Trophoblast cell (in vitro differentiated cells and primary cell): ENCODE results near the gene HES7.
A peak's percentile ranks its signal among the peaks of the same experiment; 100 is the strongest.

ENCODE experiments used
- DNase-seq, 2 donors: peaks; one replicate each; pipeline ENCODE4 v3.0.0-alpha.2; 2016
- H2AFZ ChIP-seq: 2 replicates; pipeline ENCODE4 v1.6.1; 2013; ENCODE audit warnings: low read length, moderate library complexity, mild to moderate bottlenecking; ENCODE audit not compliant: insufficient read depth, poor library complexity
- H2AK5ac ChIP-seq: 2 replicates; pipeline ENCODE4 v1.6.1; 2013; ENCODE audit warnings: mild to moderate bottlenecking, low read length
- H2BK120ac ChIP-seq: 2 replicates; pipeline ENCODE4 v1.6.1; 2013; ENCODE audit warnings: low read length, mild to moderate bottlenecking, moderate library complexity; ENCODE audit not compliant: insufficient read depth, poor library complexity
- H2BK12ac ChIP-seq: 2 replicates; pipeline ENCODE4 v1.6.1; 2013; ENCODE audit warnings: mild to moderate bottlenecking, low read length, moderate library complexity
- H2BK5ac ChIP-seq: 2 replicates; pipeline ENCODE4 v1.6.1; 2013; ENCODE audit warnings: low read length, low read depth, moderate library complexity, mild to moderate bottlenecking; ENCODE audit not compliant: poor library complexity
- H3K14ac ChIP-seq: 2 replicates; pipeline ENCODE4 v1.6.1; 2013; ENCODE audit warnings: mild to moderate bottlenecking, low read length
- H3K18ac ChIP-seq: 2 replicates; pipeline ENCODE4 v1.6.1; 2013; ENCODE audit warnings: mild to moderate bottlenecking, low read length
- H3K23ac ChIP-seq: 2 replicates; pipeline ENCODE4 v1.6.1; 2013; ENCODE audit warnings: low read length
- H3K27ac ChIP-seq: 2 replicates; pipeline ENCODE4 v1.5.1; 2013; ENCODE audit warnings: low read depth, mild to moderate bottlenecking, inconsistent platforms, low read length, moderate library complexity
- H3K27me3 ChIP-seq: 2 replicates; pipeline ENCODE4 v1.6.1; 2013; ENCODE audit warnings: inconsistent platforms, mild to moderate bottlenecking, low read length, moderate library complexity; ENCODE audit not compliant: insufficient read depth
- H3K36me3 ChIP-seq, 2 experiments: 1 replicate in 1 of 2; 2 replicates in 1 of 2; pipeline ENCODE4 v1.6.1; 2013; ENCODE audit warnings: low read length in 2 of 2, mild to moderate bottlenecking in 2 of 2, moderate library complexity in 1 of 2; ENCODE audit not compliant: insufficient read depth in 2 of 2, control insufficient read depth in 1 of 2
- H3K4ac ChIP-seq: 2 replicates; pipeline ENCODE4 v1.6.1; 2013; ENCODE audit warnings: low read depth, mild to moderate bottlenecking, low read length, moderate library complexity
- H3K4me1 ChIP-seq, 2 experiments: 1 replicate in 1 of 2; 2 replicates in 1 of 2; pipeline ENCODE4 v1.6.1; 2013; ENCODE audit warnings: low read length in 2 of 2, mild to moderate bottlenecking in 2 of 2, moderate library complexity in 1 of 2; ENCODE audit not compliant: insufficient read depth in 2 of 2, control insufficient read depth in 1 of 2
- H3K4me2 ChIP-seq: 2 replicates; pipeline ENCODE4 v1.6.1; 2013; ENCODE audit warnings: inconsistent platforms, mild to moderate bottlenecking, low read length, moderate library complexity
- H3K4me3 ChIP-seq: 2 replicates; pipeline ENCODE4 v1.5.1; 2013; ENCODE audit warnings: mild to moderate bottlenecking, low read depth, low read length, inconsistent platforms
- H3K79me1 ChIP-seq: one replicate; pipeline ENCODE4 v1.6.1; 2013; ENCODE audit warnings: low read length
- H3K79me2 ChIP-seq: 2 replicates; pipeline ENCODE4 v1.6.1; 2013; ENCODE audit warnings: low read length, mild to moderate bottlenecking; ENCODE audit not compliant: control insufficient read depth, insufficient read depth, poor library complexity
- H3K9ac ChIP-seq: 2 replicates; pipeline ENCODE4 v1.6.1; 2013; ENCODE audit warnings: mild to moderate bottlenecking, low read length
- H3K9me3 ChIP-seq: 2 replicates; pipeline ENCODE4 v1.6.1; 2013; ENCODE audit warnings: low read depth, mild to moderate bottlenecking, control low read depth, inconsistent platforms, low read length; ENCODE audit not compliant: insufficient read depth
- H4K12ac ChIP-seq: 2 replicates; pipeline ENCODE4 v1.6.1; 2013; ENCODE audit warnings: low read depth, mild to moderate bottlenecking, low read length, moderate library complexity
- H4K8ac ChIP-seq: 2 replicates; pipeline ENCODE4 v1.6.1; 2013; ENCODE audit warnings: low read depth, mild to moderate bottlenecking, low read length, moderate library complexity
- H4K91ac ChIP-seq: one replicate; pipeline ENCODE4 v1.6.1; 2013; ENCODE audit warnings: low read depth, mild to moderate bottlenecking, low read length, moderate library complexity
- WGBS: extraction: QIAGEN DNeasy Blood & Tissue Kit; methylation state at CpG from one replicate; pipeline ENCODE4 v1.1.7; 2013; ENCODE audit warnings: missing lambda C conversion rate; ENCODE audit not compliant: insufficient read length, insufficient coverage; ENCODE audit errors: extremely low coverage; 5-methylcytosine and 5-hydroxymethylcytosine counted together

Gene HES7

DNA sequence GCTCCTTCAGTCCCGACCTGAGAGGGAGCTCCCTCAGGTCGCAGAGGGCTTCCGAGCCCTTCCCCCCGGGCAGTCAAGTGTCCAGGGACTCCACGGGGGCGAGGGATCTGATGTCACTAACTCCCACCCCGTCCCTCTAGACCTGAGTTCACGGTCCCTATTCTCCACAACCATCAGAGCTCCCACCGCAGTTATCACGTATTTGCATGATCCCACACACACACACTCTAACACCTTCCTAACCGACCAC is 32.0 kb upstream of the HES7 start:
- peak overlapping the region; percentile 67 for H3K4me3 ChIP-seq
- H3K27ac ChIP-seq: no peak overlapping the region
- no peak overlapping the region for H2BK5ac ChIP-seq
- H2BK12ac ChIP-seq: no peak overlapping the region
- no CpG with 5 or more reads among the region's 11 CpGs for whole genome bisulfite sequencing
- no peak overlapping the region for H2AFZ ChIP-seq
- H3K79me2 ChIP-seq: peaks cover 2% of the 10 kb centered on the region
- no peak overlapping the region for H3K14ac ChIP-seq
- H3K79me1 ChIP-seq: peaks cover 13% of the 10 kb centered on the region
- peak overlapping the region; percentile 1 for H4K91ac ChIP-seq
- H2AK5ac ChIP-seq: no peak overlapping the region
- no peak overlapping the region for H3K4ac ChIP-seq
- no peak for DNase-seq
- peaks cover 17 to 28% of the 10 kb centered on the region in 2 experiments for H3K4me1 ChIP-seq
- H3K9ac ChIP-seq: peak overlapping the region; percentile 44
- no peak overlapping the region for H4K12ac ChIP-seq
- peak overlapping the region; percentile 96 for H3K4me2 ChIP-seq
- H3K36me3 ChIP-seq: peaks cover 8 to 16% of the 10 kb centered on the region in 2 experiments
- no peaks in the 10 kb centered on the region for H3K27me3 ChIP-seq
- no peak overlapping the region for H2BK120ac ChIP-seq
- H3K18ac ChIP-seq: no peak overlapping the region
- no peaks in the 10 kb centered on the region for H3K9me3 ChIP-seq
- no peak overlapping the region for H3K23ac ChIP-seq
- H4K8ac ChIP-seq: no peak overlapping the region

DNA sequence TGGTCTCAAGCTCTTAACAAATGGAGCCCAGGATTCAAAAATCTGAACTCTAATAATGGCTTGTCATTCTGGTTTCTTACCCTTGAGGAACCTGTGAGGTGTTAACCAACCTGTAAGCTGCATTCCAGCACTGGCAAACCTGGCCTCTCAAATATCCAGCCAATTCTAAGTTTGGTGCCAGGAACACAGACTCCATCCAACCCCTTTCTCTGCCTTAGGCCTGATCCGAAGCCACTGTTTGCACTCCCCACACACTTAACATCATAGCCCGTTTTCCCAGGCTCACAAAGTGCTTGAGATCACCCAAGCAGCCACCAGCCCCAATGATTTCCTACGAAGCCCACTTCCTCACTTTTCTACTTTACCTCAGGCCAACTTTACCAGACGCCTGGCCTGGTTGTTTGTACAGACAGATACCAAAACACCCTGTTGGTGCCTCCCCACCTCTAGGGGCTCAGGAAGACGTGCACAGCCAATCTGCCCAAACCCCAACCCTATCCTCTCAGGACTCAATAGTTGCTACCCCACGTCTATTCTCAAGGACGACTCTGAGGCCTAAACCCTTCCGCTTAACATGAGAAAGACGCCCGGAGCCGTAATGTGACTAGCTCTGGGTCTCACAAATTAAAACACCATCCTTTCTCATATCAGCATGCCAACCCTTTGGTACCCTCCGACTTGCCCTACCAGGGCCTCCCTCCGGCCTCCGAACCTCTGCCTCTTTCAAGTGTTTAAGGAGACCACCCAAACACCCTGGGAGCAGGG is 31.5 kb upstream of the HES7 start:
- H3K4me1 ChIP-seq: peaks cover 22 to 32% of the 10 kb centered on the region in 2 experiments
- WGBS: no CpG with 5 or more reads among the region's 14 CpGs
- H2AFZ ChIP-seq: no peak overlapping the region

DNA sequence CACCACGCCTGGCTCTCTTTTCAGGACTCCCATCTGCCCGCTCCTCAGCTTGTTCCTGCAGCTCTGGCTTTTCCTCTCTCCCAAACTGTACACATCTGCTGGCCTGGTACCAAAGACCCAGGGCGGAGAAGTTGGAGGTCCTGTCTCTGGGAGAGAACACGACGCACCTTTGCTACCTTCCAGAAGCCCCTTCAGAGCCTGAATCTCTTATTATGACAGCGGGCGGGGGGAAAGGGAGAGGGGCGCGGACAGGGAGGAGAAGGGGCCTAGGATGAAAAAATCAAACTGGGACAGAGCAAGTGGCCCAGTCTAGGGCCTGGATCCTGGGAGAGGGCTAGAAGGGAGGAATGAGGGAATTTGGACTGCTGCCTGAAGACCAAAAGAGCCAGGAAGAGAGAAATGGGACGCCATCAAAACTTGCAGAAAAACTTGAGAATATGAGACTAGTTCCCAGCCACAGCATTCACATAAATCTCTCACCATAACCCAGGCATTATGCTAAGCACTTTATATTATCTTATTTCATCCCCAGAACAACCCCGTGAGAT is 30.8 kb upstream of the HES7 start:
- H4K8ac ChIP-seq: peak overlapping the region; percentile 64
- peak overlapping the region; percentile 73 for H3K4me2 ChIP-seq
- no peak overlapping the region for H3K9ac ChIP-seq
- no peak overlapping the region for H3K27ac ChIP-seq
- peak overlapping the region; percentile 59 for H2BK12ac ChIP-seq
- H2AFZ ChIP-seq: no peak overlapping the region
- H4K91ac ChIP-seq: peak overlapping the region; percentile 67
- H2AK5ac ChIP-seq: no peak overlapping the region
- peak overlapping the region; percentile 26 for H3K18ac ChIP-seq
- DNase-seq: no peak
- H3K4me1 ChIP-seq: peaks cover 22 to 32% of the 10 kb centered on the region in 2 experiments
- no peak overlapping the region for H2BK120ac ChIP-seq
- no peaks in the 10 kb centered on the region for H3K27me3 ChIP-seq
- peak overlapping the region; percentile 14 for H3K14ac ChIP-seq
- no peak overlapping the region for H3K4ac ChIP-seq
- no peaks in the 10 kb centered on the region for H3K9me3 ChIP-seq
- no peak overlapping the region for H3K23ac ChIP-seq
- peak overlapping the region; percentile 55 for H3K4me3 ChIP-seq
- H3K36me3 ChIP-seq: peaks cover 10 to 14% of the 10 kb centered on the region in 2 experiments
- peaks cover 13% of the 10 kb centered on the region for H3K79me1 ChIP-seq
- peak overlapping the region; percentile 8 for H2BK5ac ChIP-seq
- H4K12ac ChIP-seq: no peak overlapping the region
- peaks cover 2% of the 10 kb centered on the region for H3K79me2 ChIP-seq
- no CpG with 5 or more reads among the region's 11 CpGs for WGBS

More for the DNA sequence above, 31.5 kb upstream of the HES7 start:
- Histone ChIP-seq H2BK120ac (no peak overlapping the region), H3K14ac (no peak overlapping the region), H3K79me2 (peaks cover 2% of the 10 kb centered on the region), H3K4ac (no peak overlapping the region), H3K4me3 (peak overlapping the region; percentile 67), H2BK5ac (no peak overlapping the region), H4K8ac (no peak overlapping the region), H3K18ac (no peak overlapping the region), H4K91ac (peak overlapping the region; percentile 1), H3K23ac (no peak overlapping the region), H3K4me2 (peak overlapping the region; percentile 96), H2BK12ac (no peak overlapping the region), H3K27ac (no peak overlapping the region), H3K27me3 (no peaks in the 10 kb centered on the region), H3K36me3 (peaks cover 6 to 13% of the 10 kb centered on the region in 2 experiments), H3K9me3 (no peaks in the 10 kb centered on the region), H3K79me1 (peaks cover 13% of the 10 kb centered on the region), H2AK5ac (no peak overlapping the region), H4K12ac (no peak overlapping the region), H3K9ac (peak overlapping the region; percentile 44)
- DNase-seq: no peak

- peak; percentile 81 to 91 for DNase-seq
- no peak overlapping the region for H3K23ac ChIP-seq
- H2BK120ac ChIP-seq: peak overlapping the region; percentile 48
- no CpG with 5 or more reads among the region's 22 CpGs for WGBS
- peak overlapping the region; percentile 73 for H3K4me2 ChIP-seq
- H2BK12ac ChIP-seq: peak overlapping the region; percentile 59
- H2AK5ac ChIP-seq: peak overlapping the region; percentile 32
- H3K79me2 ChIP-seq: peaks cover 2% of the 10 kb centered on the region
- no peaks in the 10 kb centered on the region for H3K27me3 ChIP-seq
- peak overlapping the region; percentile 8 for H2BK5ac ChIP-seq
- peaks cover 13% of the 10 kb centered on the region for H3K79me1 ChIP-seq
- H3K36me3 ChIP-seq: peaks cover 10 to 15% of the 10 kb centered on the region in 2 experiments
- peak overlapping the region; percentile 49 for H3K14ac ChIP-seq
- peak overlapping the region; percentile 6 for H3K9ac ChIP-seq
- H3K4me3 ChIP-seq: peak overlapping the region; percentile 55
- no peaks in the 10 kb centered on the region for H3K9me3 ChIP-seq
- H4K91ac ChIP-seq: peak overlapping the region; percentile 67
- peak overlapping the region; percentile 93 for H4K8ac ChIP-seq
- peak overlapping the region; percentile 35 for H3K27ac ChIP-seq
- peak overlapping the region; percentile 39 for H4K12ac ChIP-seq
- peak overlapping the region; percentile 54 for H2AFZ ChIP-seq
- peak overlapping the region; percentile 30 for H3K4ac ChIP-seq
- peaks cover 22 to 32% of the 10 kb centered on the region in 2 experiments for H3K4me1 ChIP-seq
- H3K18ac ChIP-seq: peak overlapping the region; percentile 33
Observed at GRCh38 chr17:8153957-8154607, 30.2 kb upstream of the HES7 start.
